ENCODE results near the gene DLX4. TPM values are rescaled to one million over a fixed set of nuclear protein-coding genes. Genes with fewer than 3 reads are reported as not detected.

DLX4 gene
- total and polyA plus RNA-seq, 2 experiments from 2014 or later = 0.60 to 1.3 TPM

GRCh38 chr17:49973271-49973615 is 4.3 kb downstream of the DLX4 start:
- H3K36me3 ChIP-seq = no peaks in the 10 kb centered on the region
- no peak for DNase-seq (ENCODE audit: low read depth in 1 of 2, low spot score in 1 of 2)
- no peak for TF ChIP-seq CTCF (IDR thresholded peaks at IDR 0.05; ENCODE audit: low read depth, low read length)
- no peaks in the 10 kb centered on the region for H3K9me3 ChIP-seq (ENCODE audit: low read depth)
- H3K4me1 ChIP-seq (ENCODE audit: low read depth) = peaks cover 4% of the 10 kb centered on the region
- H3K27me3 ChIP-seq = peaks cover 98% of the 10 kb centered on the region
- H3K4me3 ChIP-seq = no peak overlapping the region
- no peak overlapping the region for H3K27ac ChIP-seq

GRCh38 chr17:49975531-49975930 is 6.5 kb downstream of the DLX4 start:
- H3K4me1 ChIP-seq (ENCODE audit: low read depth) = peaks cover 5% of the 10 kb centered on the region
- no peaks in the 10 kb centered on the region for H3K9me3 ChIP-seq (ENCODE audit: low read depth)
- no peak for TF ChIP-seq CTCF (IDR thresholded peaks at IDR 0.05; ENCODE audit: low read depth, low read length)
- DNase-seq (ENCODE audit: low read depth in 1 of 2, low spot score in 1 of 2) = no peak
- peaks cover 82% of the 10 kb centered on the region for H3K27me3 ChIP-seq
- no peak overlapping the region for H3K4me3 ChIP-seq
- H3K27ac ChIP-seq = no peak overlapping the region
- H3K36me3 ChIP-seq = no peaks in the 10 kb centered on the region

GRCh38 chr17:49976163-49976827 is 7.3 kb downstream of the DLX4 start:
- no peaks in the 10 kb centered on the region for H3K9me3 ChIP-seq (ENCODE audit: low read depth)
- peaks cover 12% of the 10 kb centered on the region for H3K4me1 ChIP-seq (ENCODE audit: low read depth)
- H3K27ac ChIP-seq = no peak overlapping the region
- peaks cover 76% of the 10 kb centered on the region for H3K27me3 ChIP-seq
- no peaks in the 10 kb centered on the region for H3K36me3 ChIP-seq
- no peak for TF ChIP-seq CTCF (IDR thresholded peaks at IDR 0.05; ENCODE audit: low read depth, low read length)
- H3K4me3 ChIP-seq = no peak overlapping the region
- DNase-seq (ENCODE audit: low read depth in 1 of 2, low spot score in 1 of 2) = no peak

- H3K27me3 ChIP-seq = peaks cover 71% of the 10 kb centered on the region
- peaks cover 8% of the 10 kb centered on the region for H3K4me1 ChIP-seq (ENCODE audit: low read depth)
- no peak overlapping the region for H3K27ac ChIP-seq
- no peak for DNase-seq (ENCODE audit: low read depth in 1 of 2, low spot score in 1 of 2)
- no peaks in the 10 kb centered on the region for H3K36me3 ChIP-seq
- no peaks in the 10 kb centered on the region for H3K9me3 ChIP-seq (ENCODE audit: low read depth)
- TF ChIP-seq CTCF (IDR thresholded peaks at IDR 0.05; ENCODE audit: low read depth, low read length) = no peak
- H3K4me3 ChIP-seq = no peak overlapping the region
These were observed 7.8 kb downstream of the DLX4 start for GRCh38 chr17:49976828-49977202.

GRCh38 chr17:49977463-49978389 is 8.7 kb downstream of the DLX4 start:
- no peaks in the 10 kb centered on the region for H3K9me3 ChIP-seq (ENCODE audit: low read depth)
- TF ChIP-seq CTCF (IDR thresholded peaks at IDR 0.05; ENCODE audit: low read depth, low read length) = no peak
- peaks cover 62% of the 10 kb centered on the region for H3K27me3 ChIP-seq
- H3K27ac ChIP-seq = no peak overlapping the region
- H3K36me3 ChIP-seq = no peaks in the 10 kb centered on the region
- no peak for DNase-seq (ENCODE audit: low read depth in 1 of 2, low spot score in 1 of 2)
- peaks cover 8% of the 10 kb centered on the region for H3K4me1 ChIP-seq (ENCODE audit: low read depth)
- no peak overlapping the region for H3K4me3 ChIP-seq
